Mononuclear cell (primary cell): Measurements from ENCODE around the gene MRPL53. TPM values are rescaled to one million over a fixed set of nuclear protein-coding genes. Genes with fewer than 3 reads are reported as not detected.

Experiments used
- H3K27me3 ChIP-seq: 2 replicates; pipeline ENCODE4 v1.6.0; 2011; ENCODE audit warnings: low read length, control low read depth; ENCODE audit not compliant: insufficient read depth
- H3K4me1 ChIP-seq: 2 replicates; pipeline ENCODE4 v1.5.1; 2011; ENCODE audit warnings: mild to moderate bottlenecking, low read length, control low read depth; ENCODE audit not compliant: insufficient read depth
- H3K4me3 ChIP-seq: 2 replicates; pipeline ENCODE4 v1.5.1; 2011; ENCODE audit warnings: mild to moderate bottlenecking, low read length, moderate library complexity
- H3K9me3 ChIP-seq: 2 replicates; pipeline ENCODE4 v1.5.1; 2011; ENCODE audit warnings: low read depth, mild to moderate bottlenecking, control low read depth, low read length
- total RNA-seq: library from RNA; depleted of rRNA; stranded (reverse); fragments of >200 nt; gene quantifications from one replicate; pipeline ENCODE4 v1.2.3, GENCODE V29; 2012

Gene MRPL53
- total RNA-seq, 1 donor: 8.3 TPM

GRCh38 chr2:74505448-74506246, 33.2 kb upstream of the MRPL53 start:
- peaks cover 63% of the 10 kb centered on the region for H3K4me1 ChIP-seq
- no peak overlapping the region for H3K4me3 ChIP-seq
- no peaks in the 10 kb centered on the region for H3K9me3 ChIP-seq
- peaks cover 52% of the 10 kb centered on the region for H3K27me3 ChIP-seq

GRCh38 chr2:74504591-74504990, 32.1 kb upstream of the MRPL53 start:
- Histone ChIP-seq H3K27me3 (peaks cover 52% of the 10 kb centered on the region), H3K4me1 (peaks cover 67% of the 10 kb centered on the region), H3K4me3 (no peak overlapping the region), H3K9me3 (no peaks in the 10 kb centered on the region)

- Histone ChIP-seq H3K27me3 (peaks cover 54% of the 10 kb centered on the region), H3K9me3 (no peaks in the 10 kb centered on the region), H3K4me1 (peaks cover 75% of the 10 kb centered on the region), H3K4me3 (peak overlapping the region; percentile 45)
These were observed 31.3 kb upstream of the MRPL53 start for GRCh38 chr2:74503506-74504475.

GRCh38 chr2:74502720-74503505, 30.4 kb upstream of the MRPL53 start:
- Histone ChIP-seq H3K4me1 (peaks cover 77% of the 10 kb centered on the region), H3K9me3 (no peaks in the 10 kb centered on the region), H3K27me3 (peaks cover 57% of the 10 kb centered on the region), H3K4me3 (peak overlapping the region; percentile 45)

GRCh38 chr2:74502147-74502719, 29.8 kb upstream of the MRPL53 start:
- H3K27me3 ChIP-seq: peaks cover 64% of the 10 kb centered on the region
- no peaks in the 10 kb centered on the region for H3K9me3 ChIP-seq
- H3K4me3 ChIP-seq: peak overlapping the region; percentile 45
- H3K4me1 ChIP-seq: peaks cover 82% of the 10 kb centered on the region

- Histone ChIP-seq H3K4me1 (peaks cover 76% of the 10 kb centered on the region), H3K4me3 (no peak overlapping the region), H3K9me3 (no peaks in the 10 kb centered on the region), H3K27me3 (peaks cover 68% of the 10 kb centered on the region)
These were observed 29.0 kb upstream of the MRPL53 start for GRCh38 chr2:74501335-74502071.

GRCh38 chr2:74500578-74500946, 28.1 kb upstream of the MRPL53 start:
- Histone ChIP-seq H3K4me1 (peaks cover 67% of the 10 kb centered on the region), H3K4me3 (no peak overlapping the region), H3K27me3 (peaks cover 68% of the 10 kb centered on the region), H3K9me3 (no peaks in the 10 kb centered on the region)

- peaks cover 62% of the 10 kb centered on the region for H3K4me1 ChIP-seq
- no peak overlapping the region for H3K4me3 ChIP-seq
- H3K9me3 ChIP-seq: no peaks in the 10 kb centered on the region
- H3K27me3 ChIP-seq: peaks cover 68% of the 10 kb centered on the region
These were observed 27.6 kb upstream of the MRPL53 start for GRCh38 chr2:74499940-74500577.

- H3K4me1 ChIP-seq: peaks cover 55% of the 10 kb centered on the region
- H3K9me3 ChIP-seq: no peaks in the 10 kb centered on the region
- H3K4me3 ChIP-seq: peak within 1 kb of the TSS; percentile 36
- peaks cover 68% of the 10 kb centered on the region for H3K27me3 ChIP-seq
These were observed 26.9 kb upstream of the MRPL53 start, which contains the start of gene LBX2 for GRCh38 chr2:74499267-74499939. TSS of gene LBX2 (minus strand) at chr2:74499603. CDS start at chr2:74499537, 66 bp downstream.

- H3K4me3 ChIP-seq: peak overlapping the region; percentile 36
- peaks cover 48% of the 10 kb centered on the region for H3K4me1 ChIP-seq
- no peaks in the 10 kb centered on the region for H3K9me3 ChIP-seq
- peaks cover 68% of the 10 kb centered on the region for H3K27me3 ChIP-seq
These were observed 26.2 kb upstream of the MRPL53 start for GRCh38 chr2:74498500-74499266.

- H3K4me1 ChIP-seq: peaks cover 41% of the 10 kb centered on the region
- H3K9me3 ChIP-seq: no peaks in the 10 kb centered on the region
- peak overlapping the region; percentile 36 for H3K4me3 ChIP-seq
- H3K27me3 ChIP-seq: peaks cover 60% of the 10 kb centered on the region
These were observed 25.5 kb upstream of the MRPL53 start for GRCh38 chr2:74497777-74498499.
